HG03354 (cell line): Measurements from ENCODE around the gene GATAD2B.

Source experiments
- ATAC-seq: cut with Tn5 transposase; IDR thresholded peaks from one replicate; pipeline ENCODE4 v1.9.1; 2021; ENCODE audit warnings: mild to moderate bottlenecking; ENCODE audit not compliant: unreplicated experiment, poor library complexity, severe bottlenecking

The GATAD2B gene

DNA sequence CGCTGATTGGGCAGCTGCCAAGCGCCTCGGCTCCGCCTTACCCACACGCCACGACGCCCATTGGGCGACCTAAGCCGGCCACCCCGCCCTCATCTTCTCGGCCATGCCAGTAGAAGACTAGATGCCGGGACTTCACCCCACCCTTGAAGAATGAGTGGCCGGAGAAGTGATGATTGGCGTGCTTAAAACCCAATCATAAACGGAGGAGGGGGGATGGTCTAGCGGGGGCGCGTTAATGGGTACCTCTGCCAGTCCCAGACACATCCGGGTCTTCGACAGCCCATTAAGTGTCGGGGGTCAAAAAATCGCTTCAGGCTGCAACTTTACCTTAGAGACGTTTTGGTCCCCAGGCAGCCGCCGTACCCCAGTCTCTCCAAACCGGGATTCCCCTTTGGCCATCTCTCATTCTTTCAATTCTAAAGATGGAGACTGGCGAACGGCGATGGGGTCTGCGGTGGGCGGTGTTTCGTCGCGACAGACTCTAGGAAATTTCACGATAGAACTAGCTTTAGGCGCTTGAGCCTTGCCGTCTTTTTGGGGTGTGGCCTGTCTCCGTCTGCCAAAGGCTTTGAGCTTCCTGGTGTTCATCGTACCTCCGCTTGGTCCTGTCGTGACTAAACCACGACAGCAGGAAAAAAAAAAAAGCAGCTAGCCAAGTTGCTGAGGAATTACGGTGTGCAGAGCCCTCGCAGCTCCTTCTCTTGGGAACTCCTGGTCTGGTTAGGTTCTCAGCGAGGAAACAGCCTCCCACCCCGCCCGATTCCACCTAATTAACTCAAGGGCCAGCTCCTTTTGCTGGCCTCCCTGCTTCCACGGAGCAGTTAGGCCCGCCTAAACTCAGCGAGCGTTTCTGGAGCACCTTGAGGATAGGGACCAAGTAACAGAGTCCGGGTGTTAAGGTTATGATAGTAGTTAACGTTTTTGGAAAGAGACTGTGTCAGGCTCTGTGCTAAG is at the start of gene GATAD2B:
Gene GATAD2B, minus strand, starts transcription at position 1 of the 954 bp plus-strand sequence. CDS start 94,625 bp downstream, outside the sequence.
- peak; percentile 95 for ATAC-seq

DNA sequence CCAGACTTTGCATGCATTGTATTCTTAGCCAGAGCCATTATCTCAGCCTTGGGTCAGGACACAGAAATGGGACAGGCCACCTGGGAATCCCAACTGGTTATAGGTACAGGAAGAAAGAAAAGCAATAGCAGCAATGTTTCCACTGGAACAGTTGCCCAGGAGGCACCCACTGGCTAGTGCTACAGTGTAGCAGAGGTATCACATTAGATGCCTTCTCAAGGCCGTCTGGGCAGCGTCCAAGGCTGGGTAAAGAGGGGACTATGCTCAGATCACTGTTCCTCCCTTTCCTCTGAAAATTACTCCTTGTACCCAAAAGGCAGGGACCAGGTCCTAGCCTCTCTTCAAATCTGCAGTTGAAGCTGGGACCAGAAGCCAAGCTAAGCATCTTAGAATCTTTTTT is 47.6 kb upstream of the GATAD2B start:
- no peak for ATAC-seq

DNA sequence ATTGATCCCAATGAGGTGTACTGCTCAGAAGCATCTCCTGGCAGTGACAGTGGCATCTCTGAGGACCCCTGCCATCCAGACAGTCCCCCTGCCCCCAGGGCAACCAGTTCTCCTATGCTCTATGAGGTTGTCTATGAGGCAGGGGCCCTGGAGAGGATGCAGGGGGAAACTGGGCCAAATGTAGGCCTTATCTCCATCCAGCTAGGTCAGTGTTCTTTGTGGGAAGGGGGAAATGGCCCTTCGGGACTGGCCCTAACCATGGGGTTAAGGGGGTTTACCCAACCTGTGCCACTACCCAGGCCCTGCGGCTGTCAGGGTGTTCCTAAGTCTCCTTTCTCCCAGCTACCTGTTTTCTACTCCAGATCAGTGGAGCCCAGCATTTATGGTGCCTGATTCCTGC is 46.2 kb upstream of the GATAD2B start:
- ATAC-seq = no peak

DNA sequence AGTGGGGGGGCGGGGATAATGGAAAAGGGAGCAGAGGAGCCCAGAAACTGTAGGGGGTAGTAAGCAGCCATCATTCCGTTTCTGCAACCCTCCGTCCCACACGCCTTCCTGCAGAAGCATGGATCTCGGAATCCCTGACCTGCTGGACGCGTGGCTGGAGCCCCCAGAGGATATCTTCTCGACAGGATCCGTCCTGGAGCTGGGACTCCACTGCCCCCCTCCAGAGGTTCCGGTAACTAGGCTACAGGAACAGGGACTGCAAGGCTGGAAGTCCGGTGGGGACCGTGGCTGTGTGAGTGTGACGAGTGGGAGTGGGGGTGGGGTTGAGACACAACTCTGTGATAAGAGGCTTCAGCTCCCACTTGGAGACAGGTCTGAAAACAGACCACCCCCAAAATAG is 45.6 kb upstream of the GATAD2B start:
- ATAC-seq = no peak

DNA sequence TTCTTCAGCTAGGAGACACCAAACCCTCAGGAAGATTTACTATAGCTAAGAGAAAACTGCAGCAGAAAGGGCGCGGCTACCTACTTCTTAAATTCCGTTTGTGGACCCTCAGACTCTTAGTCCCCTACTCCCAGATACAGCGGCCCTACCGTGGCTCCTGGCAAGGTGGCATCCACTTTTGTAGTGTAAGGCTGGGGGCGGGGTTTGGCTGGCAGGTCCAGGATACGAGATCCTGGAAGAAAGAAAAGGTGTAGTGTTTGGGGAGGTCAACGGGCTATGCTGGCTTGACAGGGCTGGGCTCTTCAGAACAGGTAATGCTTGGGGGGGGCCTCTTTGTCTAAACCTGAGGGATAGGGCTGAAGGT is 45.2 kb upstream of the GATAD2B start:
- ATAC-seq = no peak

DNA sequence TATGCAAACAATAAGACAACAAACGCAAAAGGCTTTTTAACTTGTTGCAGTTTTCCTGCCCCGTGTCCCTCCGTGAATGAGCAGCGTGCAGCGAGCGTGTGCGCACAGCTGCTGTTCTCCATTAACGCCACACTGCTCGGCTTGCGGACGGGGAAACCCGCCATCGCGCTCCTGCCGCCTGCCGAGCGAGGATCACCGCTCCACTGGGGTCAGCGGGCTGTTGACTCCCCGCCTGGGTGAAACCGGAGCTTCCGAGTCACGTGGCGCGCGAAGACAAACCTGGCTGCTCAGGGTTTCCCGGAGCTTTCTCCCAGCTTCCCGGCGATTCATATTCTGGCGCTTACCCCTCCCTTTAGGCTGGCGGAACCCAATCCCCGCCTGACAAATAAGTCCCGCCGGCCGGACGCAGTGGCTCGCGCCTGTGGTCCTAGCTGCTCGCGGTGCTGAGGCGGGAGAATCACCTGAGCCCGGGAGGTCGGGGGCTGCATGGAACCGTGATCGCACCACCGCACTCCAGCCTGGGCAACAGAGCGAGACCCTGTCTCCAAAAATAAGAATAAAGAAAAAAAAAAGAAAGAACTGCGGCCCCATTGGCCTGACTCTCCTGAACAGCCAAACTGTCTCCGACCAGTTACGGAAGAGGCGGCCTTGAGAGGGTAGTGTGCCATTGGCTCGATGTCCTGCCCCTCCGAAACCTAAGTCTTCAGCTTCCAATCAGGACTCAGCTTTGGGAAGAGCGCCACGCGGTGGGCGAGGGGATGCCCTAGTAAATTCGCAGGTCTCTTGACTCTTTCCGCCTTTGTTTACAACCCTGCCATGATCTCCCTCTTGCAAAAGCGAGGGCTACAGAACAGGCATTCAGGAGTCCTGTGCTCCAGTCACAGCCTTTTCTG is 44.6 kb upstream of the GATAD2B start, which contains the start of gene CREB3L4:
Gene CREB3L4, plus strand, starts transcription at position 796 of the 893 bp plus-strand sequence. CDS start 624 bp downstream, outside the sequence.
- ATAC-seq = peak; percentile 82

DNA sequence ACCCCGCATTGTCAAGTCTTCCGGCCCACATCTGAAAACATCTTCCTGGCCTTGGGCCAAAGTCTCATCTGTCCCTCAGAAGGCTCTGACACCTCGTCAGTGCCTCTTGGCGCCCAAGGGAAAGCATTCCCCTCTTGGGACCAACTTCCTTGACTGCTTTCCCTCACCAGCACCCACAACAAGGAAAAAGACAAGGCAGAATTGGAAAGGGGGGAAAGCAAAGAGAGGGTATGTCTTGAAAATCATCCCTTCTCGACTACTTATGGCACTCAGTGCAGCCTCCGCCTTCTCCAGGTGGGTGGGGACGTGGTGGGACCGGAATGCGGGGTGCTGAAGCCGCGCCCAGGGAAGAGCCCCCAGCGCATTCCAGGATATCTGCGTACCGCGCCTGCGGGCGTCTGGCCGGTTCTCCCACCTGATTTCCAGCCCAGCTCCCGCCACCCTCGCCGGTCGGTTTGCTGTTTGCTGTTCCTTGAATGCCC is 41.1 kb upstream of the GATAD2B start:
- ATAC-seq = no peak

DNA sequence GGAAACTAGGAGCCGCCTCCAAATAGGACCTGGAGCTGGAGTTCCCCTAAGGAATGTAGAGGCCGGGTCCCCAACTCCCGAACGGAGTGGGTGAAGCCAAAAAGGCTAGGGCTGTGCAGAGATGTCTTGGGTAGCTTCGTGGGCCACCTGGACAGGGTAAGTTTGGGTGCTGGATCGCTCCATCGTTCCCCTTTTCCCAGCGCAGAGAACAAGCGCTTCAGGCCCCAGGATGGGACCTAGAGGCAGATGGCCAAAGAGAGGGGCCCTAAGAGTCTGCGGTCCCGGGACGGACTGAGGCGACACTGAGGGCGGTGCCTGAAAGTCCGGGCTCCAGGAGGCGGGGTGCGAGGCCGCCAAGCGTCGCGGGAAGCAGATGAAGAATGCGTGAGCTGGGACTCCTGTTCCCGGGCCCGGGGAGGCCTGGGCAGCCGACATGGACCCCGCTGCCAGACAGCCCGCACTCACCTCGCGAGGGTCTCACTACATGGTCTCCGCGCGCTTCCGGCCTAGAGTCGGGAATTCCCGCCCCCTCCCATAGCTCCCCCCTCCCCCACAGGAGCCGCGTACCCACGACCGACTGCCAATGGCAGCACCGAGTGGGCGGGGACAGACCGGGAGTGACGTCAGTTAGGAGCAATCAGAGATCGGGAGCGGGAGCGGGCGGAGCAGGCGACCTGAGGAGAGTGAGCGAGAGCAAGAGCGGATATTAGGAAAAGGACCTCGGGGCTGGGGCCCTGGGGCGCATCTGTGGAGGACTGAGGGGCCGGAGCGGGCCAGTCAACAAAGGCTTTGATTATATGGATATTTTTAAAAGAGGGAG is 40.5 kb upstream of the GATAD2B start, which contains the start of gene SLC39A1:
Gene SLC39A1, minus strand, starts transcription at position 508 of the 820 bp plus-strand sequence. CDS start 822 bp downstream, outside the sequence.
- ATAC-seq = peak; percentile 45

DNA sequence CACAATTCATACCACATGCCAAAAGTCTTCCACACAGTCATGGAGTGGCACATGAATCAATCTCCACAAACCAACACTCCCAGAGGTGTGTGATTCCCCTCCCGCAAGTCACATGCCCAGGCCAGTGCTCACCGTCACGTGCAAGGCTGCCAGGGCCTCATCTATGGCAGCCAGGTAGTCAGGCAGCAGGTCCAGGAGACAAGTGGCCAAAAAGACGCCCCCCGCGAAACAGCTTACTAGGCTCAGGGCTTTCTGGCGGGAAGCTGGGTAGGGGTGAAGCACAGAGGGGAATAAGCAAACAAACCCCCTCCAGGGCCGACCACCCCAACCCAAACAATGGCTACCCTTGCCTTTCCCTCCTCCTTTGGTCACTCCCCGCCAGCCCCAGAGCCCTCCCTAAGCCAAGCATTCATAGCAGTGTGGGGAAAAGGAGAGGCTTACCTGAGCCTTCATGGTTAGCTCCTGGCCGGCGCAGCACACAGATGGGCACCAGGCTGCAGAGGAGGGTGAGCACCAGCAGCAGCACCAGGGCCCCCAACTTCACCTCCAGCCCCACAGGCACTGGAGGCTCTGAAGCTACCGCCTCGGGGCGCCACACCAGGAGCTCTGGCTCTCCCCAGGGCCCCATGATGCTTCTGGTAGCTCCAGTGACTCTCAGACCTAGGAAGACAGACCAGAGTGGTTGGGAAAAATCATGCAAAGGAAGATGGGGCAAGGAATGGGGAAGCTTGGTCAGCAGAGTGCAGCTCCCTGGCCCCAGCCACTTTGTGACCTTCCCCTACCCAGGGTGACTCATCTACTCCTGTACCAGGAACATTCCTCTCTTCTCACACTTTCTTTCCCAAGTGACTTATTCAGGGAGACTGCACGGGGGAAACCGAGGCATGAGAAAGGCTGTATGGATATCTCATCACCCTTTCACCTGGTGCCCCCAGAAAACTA is 39.6 kb upstream of the GATAD2B start:
- ATAC-seq = no peak

DNA sequence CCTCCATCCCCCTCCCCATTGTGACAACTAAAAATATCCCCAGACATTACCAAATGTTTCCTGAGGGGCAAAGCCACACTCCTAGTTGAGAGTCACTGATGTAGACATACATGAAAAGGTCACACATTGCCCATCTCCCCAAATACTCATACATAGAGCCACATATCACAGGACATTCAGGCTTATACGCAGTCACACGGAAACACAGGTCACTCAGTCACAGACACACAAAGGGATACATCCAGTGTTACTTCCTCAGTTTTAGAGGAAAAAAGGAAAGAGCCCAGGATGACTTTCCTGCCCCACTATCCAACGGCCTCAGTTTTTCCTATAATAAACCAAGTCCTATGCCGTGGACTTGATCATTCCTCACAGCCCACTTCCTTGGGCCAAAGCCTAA is 38.6 kb upstream of the GATAD2B start:
- ATAC-seq = no peak

DNA sequence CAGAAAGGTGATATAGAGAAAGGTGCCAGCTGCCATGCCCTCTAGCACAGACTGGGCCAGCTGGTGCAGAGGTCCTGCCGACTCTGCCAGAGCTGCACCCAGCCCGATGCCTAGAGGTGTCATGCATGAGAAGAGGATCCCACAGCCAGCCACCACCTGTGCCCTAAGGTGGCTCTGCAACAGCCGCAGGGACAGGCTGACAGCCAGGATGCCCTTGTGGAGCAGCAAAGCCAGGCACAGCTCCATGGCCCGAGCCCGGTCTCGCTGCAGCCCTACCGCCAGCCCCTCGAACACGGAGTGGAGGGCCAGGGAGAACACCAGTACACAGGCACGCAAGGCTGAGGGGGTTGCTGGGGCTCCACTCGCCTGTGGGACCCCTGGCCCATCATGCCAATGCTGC is 37.4 kb upstream of the GATAD2B start:
- no peak for ATAC-seq

DNA sequence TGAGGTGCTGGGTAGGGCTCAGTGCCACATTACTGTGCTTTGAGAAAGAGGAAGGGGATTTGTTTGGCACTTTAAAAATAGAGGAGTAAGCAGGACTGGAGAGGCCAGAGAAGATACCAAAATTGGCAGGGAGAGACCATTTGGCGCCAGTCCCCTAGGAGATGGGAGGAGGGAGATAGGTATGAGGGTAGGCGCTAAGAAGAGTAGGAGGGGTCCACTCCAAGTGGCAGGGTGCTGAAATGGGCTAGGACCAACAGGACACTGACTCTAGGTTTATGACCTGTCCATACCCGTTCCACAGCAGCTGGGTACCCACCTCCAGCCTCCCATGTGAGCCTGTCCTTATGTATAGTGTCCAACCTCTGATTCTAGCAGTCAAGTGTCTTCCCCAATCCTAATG is 36.7 kb upstream of the GATAD2B start:
- ATAC-seq = no peak

DNA sequence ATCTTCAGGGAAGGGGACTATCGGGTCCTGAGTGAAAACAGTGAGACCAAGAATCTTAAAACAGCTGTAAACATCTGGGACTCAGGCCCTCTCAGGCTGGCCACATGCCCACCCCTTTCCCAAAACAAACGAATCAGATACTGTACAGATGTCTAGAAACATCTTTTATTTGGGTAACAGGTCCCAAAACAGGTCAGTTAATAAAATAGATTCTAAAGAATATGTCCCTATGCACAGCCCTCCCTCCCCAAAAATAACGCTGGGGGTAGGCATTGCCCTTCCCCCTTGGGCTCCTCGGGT is 36.1 kb upstream of the GATAD2B start:
- ATAC-seq = no peak

DNA sequence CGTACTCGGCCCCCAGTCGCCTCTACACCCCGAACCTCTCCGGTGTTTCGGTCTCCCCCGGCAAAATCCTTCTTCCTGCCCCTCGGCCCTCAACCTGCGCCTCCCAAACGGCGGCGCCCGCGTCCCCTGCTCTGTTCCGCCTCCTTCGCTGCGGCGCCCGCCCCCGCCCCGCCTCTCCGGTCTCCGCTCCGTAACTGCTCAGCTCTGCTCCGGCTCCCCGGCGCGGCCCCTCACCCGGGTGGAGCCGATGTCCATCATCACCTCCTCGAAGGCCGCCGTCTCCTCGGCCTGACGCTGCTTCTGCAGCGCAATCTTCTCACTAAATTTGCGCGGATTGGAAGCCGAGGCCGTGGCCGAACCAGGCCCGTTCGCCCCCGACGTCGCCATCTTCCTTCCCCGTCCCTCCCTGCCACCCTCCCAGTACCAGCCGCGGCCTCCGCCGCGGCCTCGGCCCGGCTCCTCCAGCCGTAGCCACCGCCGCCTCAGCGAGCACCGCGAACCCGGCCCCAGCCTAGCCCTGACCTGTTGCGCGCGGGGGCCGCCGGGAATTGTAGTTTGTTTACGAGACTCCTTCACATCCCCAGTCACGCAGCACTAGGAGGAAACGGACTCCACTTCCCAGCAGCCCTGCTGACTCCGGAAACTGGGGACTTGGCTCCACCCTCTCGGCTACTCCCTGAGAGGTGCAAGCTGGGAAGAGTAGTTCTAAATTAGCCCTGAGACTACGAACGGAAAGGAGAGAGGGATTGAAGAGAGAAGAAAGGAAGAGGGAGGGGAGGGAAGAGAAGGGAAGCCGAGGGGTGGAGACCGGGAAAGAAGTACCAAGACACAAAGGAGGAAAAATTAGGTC is 35.6 kb upstream of the GATAD2B start, which contains the start of gene CRTC2:
Gene CRTC2, minus strand, starts transcription at position 502 of the 850 bp plus-strand sequence. Its CDS starts 115 bp downstream, at position 387.
- ATAC-seq = peak; percentile 80

DNA sequence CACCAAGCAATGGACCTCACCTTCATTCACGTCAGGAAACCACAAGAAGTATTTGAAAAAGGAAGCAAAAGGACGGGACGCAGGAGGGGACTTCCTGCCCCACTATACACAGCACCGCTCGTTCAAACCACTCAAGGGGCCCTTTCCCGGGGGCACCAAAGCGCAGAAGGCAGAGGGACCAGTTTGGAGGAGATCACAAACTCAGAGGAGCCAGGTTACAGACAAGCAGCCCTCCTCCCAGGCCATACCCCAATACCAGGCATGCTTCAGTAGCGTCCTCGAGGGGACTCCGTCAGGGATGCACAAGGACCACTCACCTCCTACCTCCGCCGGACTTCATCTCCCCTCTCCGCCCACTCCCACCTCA is 35.0 kb upstream of the GATAD2B start:
- peak; percentile 23 for ATAC-seq

DNA sequence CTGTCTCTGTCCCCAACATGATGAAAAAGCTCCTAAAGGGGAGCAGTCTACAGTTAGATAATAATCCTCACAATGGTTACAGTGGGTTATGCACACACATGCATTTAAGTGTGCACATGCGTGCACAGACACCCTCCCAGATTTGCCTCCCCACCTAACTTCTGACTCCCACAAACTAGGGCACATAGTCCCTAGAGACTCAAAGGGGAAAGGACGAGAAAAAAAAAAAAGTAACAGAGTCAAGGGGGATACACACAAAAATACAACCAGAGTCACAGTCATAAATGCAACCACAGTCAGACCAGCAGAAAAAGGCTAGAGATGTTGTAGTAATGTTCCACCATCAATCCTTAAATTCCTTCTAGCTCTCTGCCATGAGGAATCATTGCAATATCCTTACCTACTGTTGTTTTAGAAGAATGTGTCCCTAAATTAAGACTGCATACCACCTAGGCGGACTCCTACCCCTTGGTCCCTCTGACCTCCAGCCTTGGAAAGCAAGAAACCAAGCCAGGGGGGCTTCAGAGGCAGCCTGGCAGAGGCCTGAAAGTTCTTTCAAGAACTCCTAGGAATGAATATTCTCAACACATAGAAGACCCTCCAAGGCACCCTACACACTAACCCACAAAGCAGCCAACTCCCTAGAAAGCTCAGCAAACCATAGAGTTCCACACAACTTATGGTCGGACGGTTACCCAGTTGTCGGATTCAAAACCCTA is 34.4 kb upstream of the GATAD2B start:
- ATAC-seq = no peak

DNA sequence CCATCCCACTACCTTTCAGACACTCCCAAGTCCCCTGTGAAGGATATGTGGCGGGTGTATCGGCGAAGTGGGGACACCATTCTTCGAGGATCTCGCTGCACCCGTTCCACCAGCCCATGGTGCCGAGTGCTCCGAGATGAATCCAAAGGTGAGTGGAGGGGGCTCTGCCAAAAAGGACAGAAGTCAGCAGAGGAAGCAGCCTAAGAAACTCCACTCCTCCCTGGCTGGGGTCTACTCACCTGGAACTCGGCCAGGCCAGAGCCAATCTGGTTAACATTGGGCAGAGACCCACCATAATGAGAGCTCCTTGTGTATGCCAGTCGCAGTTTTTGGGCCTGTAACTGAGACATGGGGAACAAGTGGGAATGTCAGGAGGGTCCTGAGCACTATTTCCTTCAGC is 32.1 kb upstream of the GATAD2B start:
- ATAC-seq = no peak
